Fibroblast of pulmonary artery (primary cell): ENCODE measurements around the gene NXPH4.

Experiments used
- DNase-seq: peaks from one replicate; pipeline ENCODE4 v3.0.0-alpha.2; 2010; ENCODE audit warnings: low read depth
- H3K4me3 ChIP-seq: replicated peaks from 2 replicates; pipeline ENCODE4 v1.5.1; 2011; ENCODE audit warnings: low read depth, mild to moderate bottlenecking, control low read depth, low read length, moderate library complexity
- TF ChIP-seq, protein P1 (sequence below): IDR thresholded peaks from 2 replicates; pipeline ENCODE4 v1.5.1; 2011; ENCODE audit warnings: mild to moderate bottlenecking, control low read depth, low read length, inconsistent platforms; ENCODE audit errors: missing control alignments

The NXPH4 gene

DNA sequence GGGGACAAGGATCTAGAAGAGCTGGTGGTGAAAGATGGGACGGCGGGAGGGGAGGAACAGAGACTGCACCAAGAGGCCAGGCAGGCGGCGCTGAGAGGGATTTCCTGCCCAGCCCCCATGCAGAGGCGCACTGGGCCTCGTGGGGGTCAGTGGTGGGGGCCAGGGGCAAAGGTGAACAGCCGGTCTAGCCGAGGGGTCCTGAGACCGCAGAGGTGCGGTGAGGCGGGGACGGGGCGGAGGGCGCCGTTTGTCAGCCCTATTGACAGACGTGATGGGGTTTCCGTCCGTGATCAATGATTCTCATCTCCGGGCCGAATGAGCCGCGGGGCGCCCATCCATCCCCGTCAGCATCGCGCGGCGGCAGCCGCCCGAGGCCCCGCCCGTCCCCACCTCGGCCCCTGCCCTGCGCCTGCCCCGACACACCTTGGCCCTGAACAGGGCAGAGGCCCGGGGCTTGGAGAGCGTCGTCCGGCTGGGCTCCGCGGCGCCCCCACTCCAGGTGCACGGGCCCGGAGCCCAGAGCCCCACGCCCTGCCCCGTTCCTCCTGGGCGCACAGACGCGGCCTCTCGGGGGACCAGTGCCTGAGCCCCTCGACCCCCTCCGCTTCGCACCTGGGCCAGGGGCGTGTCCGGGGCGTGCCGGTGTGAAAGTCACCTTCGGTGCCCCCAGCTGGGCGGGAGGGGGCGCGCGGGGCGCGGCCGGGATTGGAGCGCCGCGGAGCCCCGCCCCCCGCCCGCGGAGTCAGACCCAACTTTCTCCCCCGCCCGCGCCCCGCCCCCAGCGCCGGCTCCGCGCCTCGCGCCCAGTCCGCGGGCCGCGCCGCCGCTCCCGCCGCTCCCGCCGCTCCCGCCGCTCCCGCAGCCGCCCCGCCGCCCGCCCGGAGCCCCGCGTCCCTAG is at the start of gene NXPH4:
NXPH4 (plus strand) TSS at position 781 of the 898 bp plus-strand sequence. CDS start 176 bp downstream, outside the sequence.
- TF ChIP-seq, protein P1, sequence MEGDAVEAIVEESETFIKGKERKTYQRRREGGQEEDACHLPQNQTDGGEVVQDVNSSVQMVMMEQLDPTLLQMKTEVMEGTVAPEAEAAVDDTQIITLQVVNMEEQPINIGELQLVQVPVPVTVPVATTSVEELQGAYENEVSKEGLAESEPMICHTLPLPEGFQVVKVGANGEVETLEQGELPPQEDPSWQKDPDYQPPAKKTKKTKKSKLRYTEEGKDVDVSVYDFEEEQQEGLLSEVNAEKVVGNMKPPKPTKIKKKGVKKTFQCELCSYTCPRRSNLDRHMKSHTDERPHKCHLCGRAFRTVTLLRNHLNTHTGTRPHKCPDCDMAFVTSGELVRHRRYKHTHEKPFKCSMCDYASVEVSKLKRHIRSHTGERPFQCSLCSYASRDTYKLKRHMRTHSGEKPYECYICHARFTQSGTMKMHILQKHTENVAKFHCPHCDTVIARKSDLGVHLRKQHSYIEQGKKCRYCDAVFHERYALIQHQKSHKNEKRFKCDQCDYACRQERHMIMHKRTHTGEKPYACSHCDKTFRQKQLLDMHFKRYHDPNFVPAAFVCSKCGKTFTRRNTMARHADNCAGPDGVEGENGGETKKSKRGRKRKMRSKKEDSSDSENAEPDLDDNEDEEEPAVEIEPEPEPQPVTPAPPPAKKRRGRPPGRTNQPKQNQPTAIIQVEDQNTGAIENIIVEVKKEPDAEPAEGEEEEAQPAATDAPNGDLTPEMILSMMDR, result no peak
- H3K4me3 ChIP-seq, result peak within 1 kb of the TSS; percentile 51
- no peak for DNase-seq

DNA sequence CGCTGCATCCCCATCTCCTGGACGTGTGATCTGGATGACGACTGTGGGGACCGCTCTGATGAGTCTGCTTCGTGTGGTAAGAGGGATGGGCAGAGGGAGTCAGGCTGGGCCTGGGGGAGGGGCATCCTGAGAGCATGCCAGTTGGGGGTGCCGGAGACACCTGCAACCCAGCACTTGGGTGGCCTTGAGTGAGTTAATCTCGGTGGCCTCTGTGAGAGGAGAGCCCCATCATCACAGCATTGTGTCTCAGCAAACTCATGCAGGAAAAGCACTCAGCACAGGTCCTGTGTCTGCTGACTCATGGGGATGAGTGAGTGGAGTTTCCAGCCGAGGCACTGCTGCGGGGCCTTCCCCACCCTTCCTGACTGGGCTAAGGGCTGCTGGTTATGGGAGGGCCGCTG is 49.6 kb upstream of the NXPH4 start:
- no peak overlapping the region for H3K4me3 ChIP-seq
- TF ChIP-seq, protein P1, result no peak
- DNase-seq, result peak; percentile 62

DNA sequence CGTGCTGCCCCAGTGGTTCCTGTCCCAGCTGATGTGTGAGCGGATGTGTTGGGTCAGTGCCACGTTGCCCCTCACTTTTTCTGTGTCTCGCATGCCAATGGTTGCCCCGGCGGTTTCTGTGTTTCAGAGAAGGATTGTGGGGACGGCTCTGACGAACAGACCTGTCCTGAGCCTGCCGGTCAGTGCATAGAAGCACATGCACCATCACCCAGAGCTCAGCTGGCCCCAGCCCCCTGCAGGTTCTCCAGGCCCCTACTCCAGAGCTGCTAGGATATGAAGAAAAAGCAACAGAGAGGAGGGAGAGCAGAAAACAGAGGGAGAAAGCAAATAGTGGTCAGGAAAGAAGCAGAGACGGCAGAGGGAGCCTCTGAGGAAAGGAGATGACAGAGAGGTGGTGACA is 48.5 kb upstream of the NXPH4 start:
- DNase-seq, result no peak
- TF ChIP-seq, protein P1, result no peak
- H3K4me3 ChIP-seq, result no peak overlapping the region

DNA sequence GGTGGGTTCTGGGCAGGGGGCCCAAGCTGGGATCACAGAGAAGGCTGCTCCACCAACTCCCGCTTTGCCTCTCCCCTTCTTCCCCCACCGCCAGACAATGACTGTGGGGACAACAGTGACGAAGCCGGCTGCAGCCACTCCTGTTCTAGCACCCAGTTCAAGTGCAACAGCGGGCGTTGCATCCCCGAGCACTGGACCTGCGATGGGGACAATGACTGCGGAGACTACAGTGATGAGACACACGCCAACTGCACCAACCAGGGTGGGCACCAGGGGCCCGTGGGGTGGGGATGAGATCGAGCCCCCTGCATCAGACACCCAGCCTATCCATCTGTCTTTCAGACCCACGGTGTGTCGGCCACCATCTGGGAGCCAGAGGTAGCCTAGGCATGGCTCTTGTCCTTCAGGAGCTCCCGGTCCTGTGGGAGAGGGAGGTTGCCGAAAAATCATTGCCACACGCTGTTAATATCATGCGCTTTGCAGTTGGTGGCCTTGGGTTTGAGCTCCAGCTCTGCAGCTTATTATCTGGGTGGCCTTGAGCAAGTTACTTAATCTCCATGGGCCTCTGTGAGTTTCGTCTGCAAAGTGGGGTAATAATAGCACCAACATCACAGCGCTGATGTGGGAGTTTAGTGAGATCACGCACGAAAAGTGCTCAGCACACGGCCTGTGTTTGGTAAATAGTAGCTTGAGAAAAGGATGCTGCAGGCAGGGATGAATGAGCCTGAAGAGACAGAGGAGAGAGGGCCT is 47.4 kb upstream of the NXPH4 start:
- DNase-seq, result no peak
- TF ChIP-seq, protein P1, result no peak
- H3K4me3 ChIP-seq, result no peak overlapping the region

DNA sequence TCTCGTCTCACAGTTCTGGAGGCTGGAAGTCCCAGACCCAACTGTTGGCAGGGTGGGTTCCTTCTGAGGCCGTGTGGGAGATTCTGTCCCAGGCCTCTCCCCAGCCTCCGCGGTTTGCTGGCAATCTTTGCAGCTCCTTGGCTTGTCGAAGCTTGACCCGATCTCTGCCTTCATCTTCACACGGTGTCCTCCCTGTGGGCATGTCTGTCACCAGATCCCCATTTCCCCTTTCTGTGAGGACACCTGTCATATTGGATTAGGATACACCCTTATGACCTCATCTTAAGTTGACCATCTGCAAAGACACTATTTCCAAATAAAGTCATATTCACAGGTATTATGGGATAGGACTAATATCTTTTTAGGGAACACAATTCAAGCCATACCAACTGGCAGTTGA is 46.6 kb upstream of the NXPH4 start:
- TF ChIP-seq, protein P1, result no peak
- DNase-seq, result no peak
- no peak overlapping the region for H3K4me3 ChIP-seq

DNA sequence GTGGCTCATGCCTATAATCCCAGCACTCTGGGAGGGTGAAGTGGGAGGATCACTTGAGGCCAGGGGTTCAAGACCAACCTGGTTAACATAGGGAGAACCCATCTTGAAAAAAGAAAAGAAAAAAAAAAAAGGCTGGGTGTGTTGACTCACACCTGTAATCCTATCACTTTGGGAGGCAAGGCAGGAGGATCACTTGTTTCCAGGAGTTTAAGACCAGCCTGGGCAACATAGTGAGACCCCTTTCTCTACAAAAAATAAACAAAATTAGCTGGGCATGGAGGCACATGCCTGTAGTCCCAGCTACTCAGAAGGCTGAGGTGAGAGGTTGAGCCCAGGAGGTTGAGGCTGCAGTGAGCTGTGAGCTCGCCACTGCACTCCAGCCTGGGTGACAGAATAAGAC is 46.2 kb upstream of the NXPH4 start:
- DNase-seq, result no peak
- H3K4me3 ChIP-seq, result no peak overlapping the region
- TF ChIP-seq, protein P1, result no peak
